HG03175 (cell line): ENCODE data around the gene TIAM2.

ENCODE experiments used
- ATAC-seq: cut with Tn5 transposase; IDR thresholded peaks from one replicate; pipeline ENCODE4 v1.9.1; 2021; ENCODE audit warnings: mild to moderate bottlenecking, moderate library complexity; ENCODE audit not compliant: unreplicated experiment

The TIAM2 gene

GRCh38 chr6:155023717-155024116, 28.6 kb downstream of the TIAM2 start:
- ATAC-seq = no peak

- no peak for ATAC-seq
Measured at GRCh38 chr6:155024391-155025027, 29.4 kb downstream of the TIAM2 start.

GRCh38 chr6:155026022-155026705, 31.0 kb downstream of the TIAM2 start:
- ATAC-seq = no peak

GRCh38 chr6:155026706-155027045, 31.6 kb downstream of the TIAM2 start:
- ATAC-seq = no peak

- ATAC-seq = no peak
Measured at GRCh38 chr6:155030148-155030720, 35.1 kb downstream of the TIAM2 start.

- no peak for ATAC-seq
Measured at GRCh38 chr6:155031091-155031490, 36.0 kb downstream of the TIAM2 start.

- no peak for ATAC-seq
Measured at GRCh38 chr6:155033021-155033791, 38.1 kb downstream of the TIAM2 start.

- ATAC-seq = no peak
Measured at GRCh38 chr6:155036907-155037306, 41.8 kb downstream of the TIAM2 start.

GRCh38 chr6:155038104-155038503, 43.0 kb downstream of the TIAM2 start:
- no peak for ATAC-seq

GRCh38 chr6:155038527-155038926, 43.4 kb downstream of the TIAM2 start:
- no peak for ATAC-seq

GRCh38 chr6:155039618-155040017, 44.5 kb downstream of the TIAM2 start:
- ATAC-seq = no peak

- no peak for ATAC-seq
Measured at GRCh38 chr6:155040154-155040553, 45.0 kb downstream of the TIAM2 start.

- ATAC-seq = no peak
Measured at GRCh38 chr6:155040901-155041650, 46.0 kb downstream of the TIAM2 start.

- no peak for ATAC-seq
Measured at GRCh38 chr6:155041741-155042279, 46.7 kb downstream of the TIAM2 start.

GRCh38 chr6:155042983-155043382, 47.9 kb downstream of the TIAM2 start:
- no peak for ATAC-seq

GRCh38 chr6:155045561-155046404, 50.7 kb downstream of the TIAM2 start:
- ATAC-seq = no peak

GRCh38 chr6:155047523-155047922, 52.4 kb downstream of the TIAM2 start:
- ATAC-seq = no peak

- peak; percentile 92 for ATAC-seq
Measured at GRCh38 chr6:155050311-155050710, 55.2 kb downstream of the TIAM2 start.

GRCh38 chr6:155054491-155055250, 59.6 kb downstream of the TIAM2 start:
- ATAC-seq = no peak
